Endodermal cell (in vitro differentiated cells): ENCODE results near the gene DNAH9. TPM values are rescaled to one million over a fixed set of nuclear protein-coding genes. Genes with fewer than 3 reads are reported as not detected.

Experiments used
- DNase-seq: peaks from one replicate; pipeline ENCODE4 v3.0.0-alpha.2; 2017
- H3K27ac ChIP-seq: 2 replicates; pipeline ENCODE4 v1.5.1; 2013; ENCODE audit warnings: mild to moderate bottlenecking, low read depth, low read length, moderate library complexity
- H3K27me3 ChIP-seq: 2 replicates; pipeline ENCODE4 v1.6.1; 2013; ENCODE audit warnings: mild to moderate bottlenecking, low read length, moderate library complexity; ENCODE audit not compliant: insufficient read depth, control insufficient read depth, poor library complexity, severe bottlenecking
- H3K36me3 ChIP-seq: 2 replicates; pipeline ENCODE4 v1.7.0; 2013; ENCODE audit warnings: mild to moderate bottlenecking, low read length, moderate library complexity; ENCODE audit not compliant: control insufficient read depth, insufficient read depth
- H3K4me1 ChIP-seq: one replicate; pipeline ENCODE4 v1.7.0; 2013; ENCODE audit warnings: low read length; ENCODE audit not compliant: control insufficient read depth, insufficient read depth
- H3K4me3 ChIP-seq: 2 replicates; pipeline ENCODE4 v1.5.1; 2013; ENCODE audit warnings: mild to moderate bottlenecking, low read length, moderate library complexity
- H3K9ac ChIP-seq: 2 replicates; pipeline ENCODE4 v1.6.1; 2013; ENCODE audit warnings: mild to moderate bottlenecking, low read length, moderate library complexity; ENCODE audit not compliant: poor library complexity, severe bottlenecking; ENCODE audit errors: extremely low read depth
- H3K9me3 ChIP-seq: 2 replicates; pipeline ENCODE4 v1.6.1; 2013; ENCODE audit warnings: mild to moderate bottlenecking, low read length, moderate library complexity; ENCODE audit not compliant: control insufficient read depth
- H3K27ac Mint-ChIP-seq: 2 replicates; pipeline ENCODE4 v1.8.0; 2020; ENCODE audit warnings: mixed read lengths
- H3K27me3 Mint-ChIP-seq: 2 replicates; pipeline ENCODE4 v1.8.0; 2021; ENCODE audit warnings: mild to moderate bottlenecking, mixed read lengths; ENCODE audit not compliant: insufficient read depth
- H3K36me3 Mint-ChIP-seq: 2 replicates; pipeline ENCODE4 v1.8.0; 2020; ENCODE audit warnings: low read depth, mixed read lengths
- H3K4me1 Mint-ChIP-seq: 2 replicates; pipeline ENCODE4 v1.8.0; 2020; ENCODE audit warnings: mixed read lengths
- H3K4me3 Mint-ChIP-seq: 2 replicates; pipeline ENCODE4 v1.8.0; 2020; ENCODE audit warnings: mild to moderate bottlenecking, moderate library complexity, mixed read lengths
- H3K9me3 Mint-ChIP-seq: 2 replicates; pipeline ENCODE4 v1.8.0; 2020; ENCODE audit warnings: mild to moderate bottlenecking, mixed read lengths
- WGBS, 2 experiments: methylation state at CpG; one replicate each; pipeline versions ENCODE4 v1.1.5 to v1.1.7; 2013; ENCODE audit warnings: missing lambda C conversion rate in 2 of 2, mixed read lengths in 1 of 2; ENCODE audit not compliant: insufficient coverage in 1 of 2, insufficient read length in 1 of 2; 5-methylcytosine and 5-hydroxymethylcytosine counted together
- total RNA-seq, 2 donors: library from RNA; stranded (reverse); fragmentation: NEBNext Ultra II Directional in 1 of 2; extraction: Animal tissue kit (Norgen Biotek cat#: 25700) in 1 of 2; gene quantifications; 2 replicates in 1 of 2; 3 replicates in 1 of 2; pipeline ENCODE4 v1.2.1, GENCODE V29; 2021
- TF ChIP-seq, protein P1 (sequence below): fragments of 200-600 bp; sonication (generic); conservative IDR thresholded peaks from 2 replicates; pipeline ENCODE4 v1.5.0; 2021; ENCODE audit warnings: antibody characterized with exemption, mild to moderate bottlenecking

DNAH9 gene
- total RNA-seq, 2 donors from 2014 or later: 0.64 to 1.2 TPM

GRCh38 chr17:11852912-11853311 is 254.6 kb downstream of the DNAH9 start:
- Mint-ChIP-seq H3K27me3 (no peaks in the 10 kb centered on the region), H3K4me1 (peaks cover 7% of the 10 kb centered on the region), H3K27ac (no peak overlapping the region), H3K4me3 (no peak overlapping the region), H3K36me3 (no peaks in the 10 kb centered on the region), H3K9me3 (peaks cover 2% of the 10 kb centered on the region)
- no peaks in the 10 kb centered on the region for H3K9me3 ChIP-seq
- H3K4me1 ChIP-seq: no peaks in the 10 kb centered on the region
- no peaks in the 10 kb centered on the region for H3K27me3 ChIP-seq
- H3K4me3 ChIP-seq: no peak overlapping the region
- TF ChIP-seq, protein P1, sequence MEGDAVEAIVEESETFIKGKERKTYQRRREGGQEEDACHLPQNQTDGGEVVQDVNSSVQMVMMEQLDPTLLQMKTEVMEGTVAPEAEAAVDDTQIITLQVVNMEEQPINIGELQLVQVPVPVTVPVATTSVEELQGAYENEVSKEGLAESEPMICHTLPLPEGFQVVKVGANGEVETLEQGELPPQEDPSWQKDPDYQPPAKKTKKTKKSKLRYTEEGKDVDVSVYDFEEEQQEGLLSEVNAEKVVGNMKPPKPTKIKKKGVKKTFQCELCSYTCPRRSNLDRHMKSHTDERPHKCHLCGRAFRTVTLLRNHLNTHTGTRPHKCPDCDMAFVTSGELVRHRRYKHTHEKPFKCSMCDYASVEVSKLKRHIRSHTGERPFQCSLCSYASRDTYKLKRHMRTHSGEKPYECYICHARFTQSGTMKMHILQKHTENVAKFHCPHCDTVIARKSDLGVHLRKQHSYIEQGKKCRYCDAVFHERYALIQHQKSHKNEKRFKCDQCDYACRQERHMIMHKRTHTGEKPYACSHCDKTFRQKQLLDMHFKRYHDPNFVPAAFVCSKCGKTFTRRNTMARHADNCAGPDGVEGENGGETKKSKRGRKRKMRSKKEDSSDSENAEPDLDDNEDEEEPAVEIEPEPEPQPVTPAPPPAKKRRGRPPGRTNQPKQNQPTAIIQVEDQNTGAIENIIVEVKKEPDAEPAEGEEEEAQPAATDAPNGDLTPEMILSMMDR: no peak
- H3K9ac ChIP-seq: no peak overlapping the region
- no peak for DNase-seq
- WGBS, 2 experiments: 80 to 93% methylated on average over 1 to 2 of the region's 2 CpGs
- no peak overlapping the region for H3K27ac ChIP-seq
- no peaks in the 10 kb centered on the region for H3K36me3 ChIP-seq

DNA sequence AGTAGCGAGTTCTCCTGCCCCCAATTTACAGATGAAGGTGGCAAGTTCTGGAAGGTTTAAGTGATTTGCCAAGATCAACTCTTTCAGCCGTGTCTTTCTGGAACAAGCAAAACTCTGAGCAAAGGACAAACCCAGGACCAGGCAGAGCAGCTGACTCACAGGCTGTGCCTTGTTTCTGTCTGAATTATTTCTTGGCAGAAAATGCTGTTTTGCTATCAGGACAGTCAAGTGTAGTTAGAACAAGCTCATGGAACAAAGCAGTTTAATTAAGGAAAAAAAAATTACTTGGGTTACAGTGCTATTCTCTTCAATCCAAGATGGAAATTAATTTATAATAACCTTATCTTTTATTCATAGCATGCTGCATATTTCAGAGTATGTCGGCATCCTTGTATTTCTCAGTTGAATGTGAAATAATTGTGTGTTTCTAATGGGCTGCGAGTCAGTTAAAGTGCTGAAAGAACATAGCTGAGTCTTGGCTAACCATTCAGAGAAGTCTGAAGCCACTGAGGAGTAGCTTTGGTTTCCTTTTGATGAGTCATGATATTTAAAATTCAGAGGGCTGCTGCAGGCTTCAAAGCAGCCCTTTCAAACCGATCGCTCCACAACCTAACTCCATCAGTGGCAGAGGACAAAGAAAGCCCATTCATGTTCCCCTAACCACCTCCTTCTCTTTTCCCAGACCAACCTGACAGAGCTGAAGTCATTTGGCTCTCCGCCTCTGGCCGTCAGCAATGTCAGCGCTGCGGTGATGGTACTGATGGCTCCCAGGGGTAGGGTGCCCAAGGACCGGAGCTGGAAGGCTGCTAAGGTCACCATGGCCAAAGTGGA is 255.3 kb downstream of the DNAH9 start:
- Histone ChIP-seq H3K4me1 (no peaks in the 10 kb centered on the region), H3K4me3 (no peak overlapping the region), H3K36me3 (no peaks in the 10 kb centered on the region), H3K27ac (no peak overlapping the region), H3K27me3 (no peaks in the 10 kb centered on the region), H3K9me3 (no peaks in the 10 kb centered on the region), H3K9ac (no peak overlapping the region)
- Mint-ChIP-seq H3K27ac (no peak overlapping the region), H3K36me3 (no peaks in the 10 kb centered on the region), H3K9me3 (peaks cover 2% of the 10 kb centered on the region), H3K27me3 (no peaks in the 10 kb centered on the region), H3K4me3 (no peak overlapping the region), H3K4me1 (peaks cover 7% of the 10 kb centered on the region)
- TF ChIP-seq, protein P1: no peak
- 78 to 84% methylated on average over 3 to 11 of the region's 11 CpGs for WGBS, 2 experiments
- DNase-seq: no peak

- H3K9me3 Mint-ChIP-seq: peaks cover 2% of the 10 kb centered on the region
- DNase-seq: no peak
- no peaks in the 10 kb centered on the region for H3K36me3 Mint-ChIP-seq
- H3K27me3 Mint-ChIP-seq: no peaks in the 10 kb centered on the region
- Histone ChIP-seq H3K4me1 (no peaks in the 10 kb centered on the region), H3K27ac (no peak overlapping the region), H3K9ac (no peak overlapping the region), H3K4me3 (no peak overlapping the region), H3K36me3 (no peaks in the 10 kb centered on the region), H3K27me3 (no peaks in the 10 kb centered on the region), H3K9me3 (no peaks in the 10 kb centered on the region)
- H3K4me1 Mint-ChIP-seq: peaks cover 7% of the 10 kb centered on the region
- H3K27ac Mint-ChIP-seq: no peak overlapping the region
- no peak overlapping the region for H3K4me3 Mint-ChIP-seq
- WGBS, 2 experiments: 93% methylated on average over 1 of the region's 1 CpG; no CpG with 5 or more reads in 1 of the 2 experiments
- TF ChIP-seq, protein P1: no peak
Measured at GRCh38 chr17:11855306-11855705, 257.0 kb downstream of the DNAH9 start.
